NCI-H1092 treated with DMSO at 0.1 percent for 48 hours (cell line): ENCODE measurements around the gene WRNIP1.

Experiments
- DNase-seq: peaks from one replicate; lab custom pipeline; 2025; lab: John Stamatoyannopoulos, UW

The WRNIP1 gene

GRCh38 chr6:2807342-2808090 is 42.3 kb downstream of the WRNIP1 start:
- DNase-seq = no peak

- DNase-seq = no peak
Measured at GRCh38 chr6:2809015-2809414, 43.8 kb downstream of the WRNIP1 start.

GRCh38 chr6:2810092-2810671 is 45.0 kb downstream of the WRNIP1 start:
- no peak for DNase-seq

GRCh38 chr6:2812695-2813094 is 47.5 kb downstream of the WRNIP1 start:
- DNase-seq = no peak

GRCh38 chr6:2816158-2816557 is 51.0 kb downstream of the WRNIP1 start:
- no peak for DNase-seq

GRCh38 chr6:2817903-2818443 is 52.8 kb downstream of the WRNIP1 start:
- no peak for DNase-seq

- DNase-seq = no peak
Measured at GRCh38 chr6:2818593-2818992, 53.4 kb downstream of the WRNIP1 start.

- DNase-seq = no peak
Measured at GRCh38 chr6:2819115-2819514, 53.9 kb downstream of the WRNIP1 start.

- no peak for DNase-seq
Measured at GRCh38 chr6:2819978-2820377, 54.8 kb downstream of the WRNIP1 start.

- no peak for DNase-seq
Measured at GRCh38 chr6:2820415-2820814, 55.2 kb downstream of the WRNIP1 start.

GRCh38 chr6:2821554-2821953 is 56.4 kb downstream of the WRNIP1 start:
- DNase-seq = no peak

GRCh38 chr6:2823104-2823850 is 58.1 kb downstream of the WRNIP1 start:
- DNase-seq = no peak

- no peak for DNase-seq
Measured at GRCh38 chr6:2826131-2826530, 60.9 kb downstream of the WRNIP1 start.

- DNase-seq = no peak
Measured at GRCh38 chr6:2827142-2827541, 61.9 kb downstream of the WRNIP1 start.

GRCh38 chr6:2828629-2829028 is 63.4 kb downstream of the WRNIP1 start:
- DNase-seq = no peak

- DNase-seq = no peak
Measured at GRCh38 chr6:2829253-2829652, 64.1 kb downstream of the WRNIP1 start.

GRCh38 chr6:2830183-2830582 is 65.0 kb downstream of the WRNIP1 start:
- DNase-seq = no peak

GRCh38 chr6:2831392-2831791 is 66.2 kb downstream of the WRNIP1 start:
- DNase-seq = no peak

- DNase-seq = no peak
Measured at GRCh38 chr6:2834262-2834661, 69.1 kb downstream of the WRNIP1 start.
